OCI-LY7 (cell line): Measurements from ENCODE around the gene SGSM1. TPM values are rescaled to one million over a fixed set of nuclear protein-coding genes. Genes with fewer than 3 reads are reported as not detected.

Source experiments
- BruUV-seq: library from RNA; stranded (reverse); fragments of 400-500 nt; replicated peaks from 2 replicates; lab custom pipeline; 2021; lab: Mats Ljungman, UMichigan
- CTCF ChIA-PET: fragments of 300-600 bp; sonication (Branson Sonifier 250); formaldehyde crosslinking; loops from one replicate; lab custom pipeline; 2022; ENCODE audit warnings: antibody characterized with exemption; ENCODE audit not compliant: unreplicated experiment; lab: Charles Lee
- POLR2A ChIA-PET: fragments of 300-600 bp; sonication (Branson Sonifier 250); formaldehyde crosslinking; loops from one replicate; lab custom pipeline; 2022; ENCODE audit warnings: antibody characterized with exemption; lab: Charles Lee
- DNase-seq: peaks from one replicate; pipeline ENCODE4 v3.0.0-alpha.2; 2015; ENCODE audit warnings: low spot score
- H2AFZ ChIP-seq: fragments of 200-600 bp; sonication (generic), shearing (Covaris generic); 2 replicates; pipeline ENCODE4 v1.6.1; 2014; ENCODE audit warnings: mild to moderate bottlenecking, antibody characterized with exemption, low read length, moderate library complexity
- H3K27ac ChIP-seq: fragments of 200-600 bp; sonication (generic); 2 replicates; pipeline ENCODE4 v1.5.1; 2014; ENCODE audit warnings: mixed run types, low read depth, mild to moderate bottlenecking, moderate library complexity, low read length, inconsistent platforms; ENCODE audit not compliant: poor library complexity, severe bottlenecking
- H3K36me3 ChIP-seq: fragments of 200-600 bp; sonication (generic); 2 replicates; pipeline ENCODE4 v1.6.1; 2014; ENCODE audit warnings: mild to moderate bottlenecking, antibody characterized with exemption, low read length, moderate library complexity, mixed read lengths; ENCODE audit not compliant: insufficient read depth
- H3K4me1 ChIP-seq: fragments of 200-600 bp; sonication (generic); 2 replicates; pipeline ENCODE4 v1.5.1; 2014; ENCODE audit warnings: mild to moderate bottlenecking, low read length; ENCODE audit not compliant: insufficient read depth, poor library complexity, severe bottlenecking
- H3K4me2 ChIP-seq: fragments of 200-600 bp; sonication (generic); 2 replicates; pipeline ENCODE4 v1.6.1; 2014; ENCODE audit warnings: mild to moderate bottlenecking, low read length
- H3K4me3 ChIP-seq: fragments of 200-600 bp; sonication (generic); 2 replicates; pipeline ENCODE4 v1.5.1; 2014; ENCODE audit warnings: mild to moderate bottlenecking, low read depth, low read length; ENCODE audit not compliant: poor library complexity, severe bottlenecking
- H3K79me2 ChIP-seq: fragments of 200-600 bp; sonication (generic); 2 replicates; pipeline ENCODE4 v1.6.1; 2016; ENCODE audit warnings: low read depth, mild to moderate bottlenecking, low read length, moderate library complexity, mixed read lengths; ENCODE audit not compliant: insufficient read depth
- H3K9me2 ChIP-seq: fragments of 200-600 bp; sonication (generic); 2 replicates; pipeline ENCODE4 v1.6.1; 2016; ENCODE audit warnings: mild to moderate bottlenecking, low read length, mixed read lengths; ENCODE audit not compliant: insufficient read depth
- H3K9me3 ChIP-seq: fragments of 200-600 bp; sonication (generic); 2 replicates; pipeline ENCODE4 v1.6.1; 2014; ENCODE audit warnings: mild to moderate bottlenecking, mixed run types, low read length, mixed read lengths
- H4K20me1 ChIP-seq: fragments of 200-600 bp; sonication (generic); 2 replicates; pipeline ENCODE4 v1.6.1; 2014; ENCODE audit warnings: mild to moderate bottlenecking, antibody characterized with exemption, low read length, moderate library complexity, mixed read lengths; ENCODE audit not compliant: insufficient read depth
- CTCF ChIP-seq: fragments of 200-600 bp; sonication (generic); conservative IDR thresholded peaks from 2 replicates; pipeline ENCODE4 v1.5.1; 2014; ENCODE audit warnings: mild to moderate bottlenecking, antibody characterized with exemption, low read length, moderate library complexity, mixed read lengths
- EZH2phosphoT487 ChIP-seq: fragments of 200-600 bp; sonication (generic); IDR thresholded peaks from 2 replicates; pipeline ENCODE4 v1.6.1; 2018; ENCODE audit warnings: low read depth, borderline replicate concordance, mild to moderate bottlenecking, mixed run types, antibody characterized with exemption, low read length, moderate library complexity, mixed read lengths
- intact Hi-C: fragments of 100-400 bp; cut with micrococcal nuclease; formaldehyde crosslinking; loops from one replicate; pipeline ENCODE4 v1.10.0; 2022; ENCODE audit not compliant: unreplicated experiment
- total RNA-seq, 2 experiments: library from RNA; depleted of rRNA in 1 of 2; stranded (reverse); fragments of >200 nt in 1 of 2; shearing (Covaris generic) in 1 of 2; gene quantifications; 2 replicates each; pipeline ENCODE4 v1.2.3, GENCODE V29; 2014 to 2022

SGSM1 gene
- total RNA-seq, 2 experiments from 2014 or later, result not detected

GRCh38 chr22:24759765-24760164, 46.2 kb upstream of the SGSM1 start:
- Histone ChIP-seq H3K4me2 (no peak overlapping the region), H4K20me1 (no peaks in the 10 kb centered on the region), H3K27ac (no peak overlapping the region), H3K79me2 (no peaks in the 10 kb centered on the region), H3K4me3 (no peak overlapping the region), H3K4me1 (peaks cover 3% of the 10 kb centered on the region), H2AFZ (no peak overlapping the region), H3K9me3 (no peaks in the 10 kb centered on the region), H3K9me2 (no peaks in the 10 kb centered on the region), H3K36me3 (no peaks in the 10 kb centered on the region)
- CTCF ChIA-PET, result no interaction called here
- BruUV-seq, result no TSS peak
- POLR2A ChIA-PET, result no interaction called here
- intact Hi-C loops, result loop anchor here (10.0 kb wide), 2 partner anchors 95 to 285 kb away; no protein-coding TSS in a partner anchor
- TF ChIP-seq CTCF (no peak), EZH2phosphoT487 (no peak)
- DNase-seq, result no peak

GRCh38 chr22:24760708-24761306, 45.2 kb upstream of the SGSM1 start:
- Histone ChIP-seq H3K36me3 (no peaks in the 10 kb centered on the region), H3K79me2 (no peaks in the 10 kb centered on the region), H3K4me3 (no peak overlapping the region), H3K9me2 (no peaks in the 10 kb centered on the region), H3K4me1 (no peaks in the 10 kb centered on the region), H3K4me2 (no peak overlapping the region), H3K9me3 (no peaks in the 10 kb centered on the region), H2AFZ (no peak overlapping the region), H3K27ac (no peak overlapping the region), H4K20me1 (no peaks in the 10 kb centered on the region)
- CTCF ChIA-PET, result no interaction called here
- no TSS peak for BruUV-seq
- TF ChIP-seq CTCF (no peak), EZH2phosphoT487 (no peak)
- intact Hi-C loops, result loop anchor here (10.0 kb wide), 1 partner anchor 284 kb away; no protein-coding TSS in a partner anchor
- DNase-seq, result no peak
- POLR2A ChIA-PET, result no interaction called here

GRCh38 chr22:24761888-24762675, 43.9 kb upstream of the SGSM1 start:
- DNase-seq, result no peak
- no peak overlapping the region for H3K4me3 ChIP-seq
- TF ChIP-seq CTCF (no peak), EZH2phosphoT487 (no peak)
- intact Hi-C loops, result loop anchor here (10.0 kb wide), 1 partner anchor 283 kb away; no protein-coding TSS in a partner anchor
- H3K27ac ChIP-seq, result no peak overlapping the region
- H4K20me1 ChIP-seq, result no peaks in the 10 kb centered on the region
- ChIA-PET CTCF (no interaction called here), POLR2A (no interaction called here)
- no peaks in the 10 kb centered on the region for H3K9me3 ChIP-seq
- H3K4me2 ChIP-seq, result no peak overlapping the region
- no peaks in the 10 kb centered on the region for H3K9me2 ChIP-seq
- H3K79me2 ChIP-seq, result no peaks in the 10 kb centered on the region
- H3K36me3 ChIP-seq, result no peaks in the 10 kb centered on the region
- no TSS peak for BruUV-seq
- no peaks in the 10 kb centered on the region for H3K4me1 ChIP-seq
- no peak overlapping the region for H2AFZ ChIP-seq
